MM.1S (cell line): ENCODE measurements around the gene GATA6.

Source experiments
- EZH2 ChIP-seq: fragments of 300-600 bp; sonication (generic); optimal IDR thresholded peaks from 2 replicates; pipeline ENCODE3; 2017; ENCODE audit warnings: low read depth, mild to moderate bottlenecking, antibody characterized with exemption, low read length, mixed read lengths
- EZH2phosphoT487 ChIP-seq: fragments of 300-600 bp; sonication (generic); IDR thresholded peaks from 2 replicates; pipeline ENCODE4 v1.6.1; 2018; ENCODE audit warnings: antibody characterized with exemption, low read length
- TF ChIP-seq, protein P1 (sequence below): fragments of 300-600 bp; sonication (generic); IDR thresholded peaks from 2 replicates; pipeline ENCODE4 v1.5.1; 2016; ENCODE audit warnings: antibody characterized with exemption, low read length, mixed read lengths

DNA sequence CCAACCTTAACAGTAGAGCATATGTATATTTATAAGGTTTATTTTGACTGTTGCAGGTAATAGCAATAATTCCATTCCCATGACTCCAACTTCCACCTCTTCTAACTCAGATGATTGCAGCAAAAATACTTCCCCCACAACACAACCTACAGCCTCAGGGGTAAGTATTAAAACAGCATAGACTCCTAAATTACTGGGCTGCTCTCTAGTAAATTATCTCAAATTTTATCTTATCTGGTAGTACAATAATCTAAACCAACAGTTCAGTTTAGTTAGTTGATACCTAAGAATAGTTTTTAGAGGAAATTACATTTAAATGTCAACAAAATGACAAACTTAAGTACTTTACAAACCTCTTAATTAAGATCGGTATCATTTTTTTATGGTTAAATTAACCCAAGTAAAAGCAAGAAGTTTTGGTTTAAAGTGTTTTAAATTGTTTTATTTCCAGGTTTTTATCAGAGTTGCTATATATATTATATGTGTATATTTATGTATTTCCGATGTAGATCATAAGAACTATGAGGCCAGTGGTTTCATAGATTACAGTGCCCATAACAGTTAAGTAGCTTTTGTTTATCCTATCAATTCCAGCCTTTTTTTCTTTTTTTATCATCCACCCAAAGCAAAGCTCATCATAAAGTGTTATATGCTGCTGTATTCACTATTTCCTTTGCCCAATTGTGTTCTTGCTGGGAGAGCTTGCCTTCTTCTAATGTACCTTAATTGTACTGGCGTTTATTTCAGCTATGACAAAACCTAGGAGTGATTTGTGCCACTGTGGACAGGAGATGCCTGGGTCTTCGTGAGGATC is 13.7 kb downstream of the GATA6 start:
- TF ChIP-seq, protein P1, sequence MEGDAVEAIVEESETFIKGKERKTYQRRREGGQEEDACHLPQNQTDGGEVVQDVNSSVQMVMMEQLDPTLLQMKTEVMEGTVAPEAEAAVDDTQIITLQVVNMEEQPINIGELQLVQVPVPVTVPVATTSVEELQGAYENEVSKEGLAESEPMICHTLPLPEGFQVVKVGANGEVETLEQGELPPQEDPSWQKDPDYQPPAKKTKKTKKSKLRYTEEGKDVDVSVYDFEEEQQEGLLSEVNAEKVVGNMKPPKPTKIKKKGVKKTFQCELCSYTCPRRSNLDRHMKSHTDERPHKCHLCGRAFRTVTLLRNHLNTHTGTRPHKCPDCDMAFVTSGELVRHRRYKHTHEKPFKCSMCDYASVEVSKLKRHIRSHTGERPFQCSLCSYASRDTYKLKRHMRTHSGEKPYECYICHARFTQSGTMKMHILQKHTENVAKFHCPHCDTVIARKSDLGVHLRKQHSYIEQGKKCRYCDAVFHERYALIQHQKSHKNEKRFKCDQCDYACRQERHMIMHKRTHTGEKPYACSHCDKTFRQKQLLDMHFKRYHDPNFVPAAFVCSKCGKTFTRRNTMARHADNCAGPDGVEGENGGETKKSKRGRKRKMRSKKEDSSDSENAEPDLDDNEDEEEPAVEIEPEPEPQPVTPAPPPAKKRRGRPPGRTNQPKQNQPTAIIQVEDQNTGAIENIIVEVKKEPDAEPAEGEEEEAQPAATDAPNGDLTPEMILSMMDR = no peak
- TF ChIP-seq EZH2 (no peak), EZH2phosphoT487 (no peak)
